Tibial artery (tissue), 4 donors: ENCODE results near the gene NUDT19.

Source experiments
- DNase-seq, 2 donors: peaks; one replicate each; pipeline ENCODE4 v3.0.0-alpha.2; 2019
- H3K27ac ChIP-seq, 2 donors: fragments of 200-600 bp; sonication (generic) in 1 of 2; 1 replicate in 1 of 2; 2 replicates in 1 of 2; pipeline ENCODE4 v1.5.1; 2018 to 2019; ENCODE audit warnings: mild to moderate bottlenecking in 1 of 2
- H3K27me3 ChIP-seq, 2 donors: fragments of 200-600 bp; sonication (generic) in 1 of 2; one replicate each; pipeline versions ENCODE4 v1.5.1 to v1.6.0; 2016 to 2019
- H3K36me3 ChIP-seq, 3 donors: fragments of 200-600 bp; sonication (generic) in 2 of 3; one replicate each; pipeline ENCODE4 v1.5.1; 2016 to 2019; ENCODE audit warnings: mild to moderate bottlenecking in 2 of 3
- H3K4me1 ChIP-seq, 4 donors: fragments of 200-600 bp; sonication (generic) in 2 of 4; 1 replicate in 3 of 4; 2 replicates in 1 of 4; pipeline ENCODE4 v1.5.1; 2016 to 2019
- H3K4me3 ChIP-seq, 2 donors: fragments of 200-600 bp; sonication (generic) in 1 of 2; 1 replicate in 1 of 2; 2 replicates in 1 of 2; pipeline ENCODE4 v1.5.1; 2018 to 2019; ENCODE audit warnings: mild to moderate bottlenecking in 2 of 2
- H3K9me3 ChIP-seq, 3 donors: fragments of 200-600 bp; sonication (generic) in 1 of 3; one replicate each; pipeline ENCODE4 v1.5.1; 2016 to 2019
- intact Hi-C: fragments of 100-400 bp; cut with DNase I; formaldehyde crosslinking; loops from one replicate; pipeline ENCODE4 v1.15.0; 2023; ENCODE audit warnings: low total_unique reads
- TF ChIP-seq, protein P1 (sequence below), 2 experiments: fragments of 200-600 bp in 1 of 2; fragments of 450-650 bp in 1 of 2; IDR thresholded peaks; one replicate each; pipeline ENCODE4 v1.5.1; 2017 to 2019; ENCODE audit warnings: antibody characterized with exemption in 2 of 2, mild to moderate bottlenecking in 1 of 2, moderate library complexity in 1 of 2

The NUDT19 gene

DNA sequence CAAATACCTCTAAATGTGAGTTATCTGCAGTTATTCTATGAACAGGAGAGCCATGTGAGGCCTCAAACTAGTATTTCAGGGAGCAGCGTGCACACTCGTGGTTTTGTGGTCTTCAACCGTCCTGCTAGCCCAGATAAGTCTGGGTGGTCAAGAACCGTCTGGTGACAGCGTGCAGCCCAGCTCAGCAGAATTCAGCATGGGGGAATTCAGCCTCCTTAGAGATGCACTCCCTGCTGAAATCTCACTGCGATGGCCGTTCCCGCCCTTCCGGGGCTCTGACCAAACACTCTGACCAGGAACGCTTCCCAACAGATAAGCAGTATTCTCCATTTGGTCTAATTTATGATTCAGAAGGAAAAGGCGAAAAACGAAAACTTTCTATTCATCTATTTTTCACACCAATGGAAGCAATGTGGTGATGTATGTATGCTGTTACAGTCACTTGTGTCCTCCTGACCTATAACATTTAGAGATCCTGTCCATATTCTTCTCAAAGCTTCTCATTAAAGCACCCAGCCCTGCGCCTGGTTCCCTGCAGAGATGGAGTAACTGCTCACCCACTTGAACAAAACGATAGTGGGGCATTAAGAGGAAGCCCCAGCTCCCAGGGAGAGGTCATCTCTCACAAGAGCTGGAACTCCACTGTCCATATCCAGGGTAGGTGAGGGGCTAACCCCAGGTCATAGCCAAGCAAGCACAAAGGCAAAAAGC is 19.6 kb upstream of the NUDT19 start:
- peaks cover 0 to 2% (median under 1%) of the 10 kb centered on the region in 3 donors for H3K36me3 ChIP-seq
- DNase-seq = no peak
- H3K4me1 ChIP-seq = peaks cover 0 to 33% (median 25%) of the 10 kb centered on the region in 4 donors
- TF ChIP-seq, protein P1, sequence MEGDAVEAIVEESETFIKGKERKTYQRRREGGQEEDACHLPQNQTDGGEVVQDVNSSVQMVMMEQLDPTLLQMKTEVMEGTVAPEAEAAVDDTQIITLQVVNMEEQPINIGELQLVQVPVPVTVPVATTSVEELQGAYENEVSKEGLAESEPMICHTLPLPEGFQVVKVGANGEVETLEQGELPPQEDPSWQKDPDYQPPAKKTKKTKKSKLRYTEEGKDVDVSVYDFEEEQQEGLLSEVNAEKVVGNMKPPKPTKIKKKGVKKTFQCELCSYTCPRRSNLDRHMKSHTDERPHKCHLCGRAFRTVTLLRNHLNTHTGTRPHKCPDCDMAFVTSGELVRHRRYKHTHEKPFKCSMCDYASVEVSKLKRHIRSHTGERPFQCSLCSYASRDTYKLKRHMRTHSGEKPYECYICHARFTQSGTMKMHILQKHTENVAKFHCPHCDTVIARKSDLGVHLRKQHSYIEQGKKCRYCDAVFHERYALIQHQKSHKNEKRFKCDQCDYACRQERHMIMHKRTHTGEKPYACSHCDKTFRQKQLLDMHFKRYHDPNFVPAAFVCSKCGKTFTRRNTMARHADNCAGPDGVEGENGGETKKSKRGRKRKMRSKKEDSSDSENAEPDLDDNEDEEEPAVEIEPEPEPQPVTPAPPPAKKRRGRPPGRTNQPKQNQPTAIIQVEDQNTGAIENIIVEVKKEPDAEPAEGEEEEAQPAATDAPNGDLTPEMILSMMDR (IDR thresholded peaks at IDR 0.05) = no peak
- no peak overlapping the region for H3K4me3 ChIP-seq
- no peaks in the 10 kb centered on the region for H3K9me3 ChIP-seq
- intact Hi-C loops = loop anchor here (10.0 kb wide), 2 partner anchors 87 to 327 kb away; partner anchors contain the start of genes PDCD5 and ZNF507
- H3K27me3 ChIP-seq = peaks cover 0 to 17% of the 10 kb centered on the region in 2 donors
- no peak overlapping the region for H3K27ac ChIP-seq

- peaks cover 0 to 24% of the 10 kb centered on the region in 2 donors for H3K27me3 ChIP-seq
- H3K4me3 ChIP-seq = no peak overlapping the region
- H3K9me3 ChIP-seq = no peaks in the 10 kb centered on the region
- intact Hi-C loops = loop anchor here (10.0 kb wide), 2 partner anchors 88 to 328 kb away; partner anchors contain the start of genes PDCD5 and ZNF507
- no peak overlapping the region for H3K27ac ChIP-seq
- no peaks in the 10 kb centered on the region for H3K36me3 ChIP-seq
- peaks cover 0 to 33% (median 25%) of the 10 kb centered on the region in 4 donors for H3K4me1 ChIP-seq
- TF ChIP-seq, protein P1 (IDR thresholded peaks at IDR 0.05) = no peak
- DNase-seq = no peak
These were observed 18.8 kb upstream of the NUDT19 start for GRCh38 chr19:32672841-32673240.

DNA sequence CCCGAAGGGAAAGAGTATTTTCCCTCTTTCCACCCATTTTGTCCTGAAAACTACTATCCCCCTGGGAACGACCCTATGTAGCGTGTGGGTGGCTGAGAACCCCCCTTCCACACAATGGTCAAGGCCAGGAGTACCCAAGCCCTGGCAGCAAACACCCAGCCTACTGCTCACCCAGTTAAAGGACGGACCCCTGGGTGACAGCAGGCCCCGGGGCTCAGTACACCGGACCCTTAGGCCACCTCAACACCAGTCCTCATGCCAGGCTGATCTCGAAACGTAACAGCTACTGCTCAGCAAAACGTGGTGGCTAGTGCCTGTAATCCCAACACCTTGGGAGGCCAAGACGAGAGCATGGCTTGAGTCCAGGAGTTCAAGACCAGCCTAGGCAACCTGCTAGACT is 18.0 kb upstream of the NUDT19 start:
- intact Hi-C loops = loop anchor here (10.0 kb wide), 2 partner anchors 89 to 329 kb away; partner anchors contain the start of genes PDCD5 and ZNF507
- H3K4me1 ChIP-seq = peaks cover 0 to 33% (median 25%) of the 10 kb centered on the region in 4 donors
- H3K27ac ChIP-seq = no peak overlapping the region
- H3K36me3 ChIP-seq = no peaks in the 10 kb centered on the region
- H3K4me3 ChIP-seq = peak overlapping the region in 1 of 2 donors; percentile 81
- no peak for DNase-seq
- no peaks in the 10 kb centered on the region for H3K9me3 ChIP-seq
- H3K27me3 ChIP-seq = peaks cover 0 to 28% of the 10 kb centered on the region in 2 donors
- TF ChIP-seq, protein P1 (IDR thresholded peaks at IDR 0.05) = no peak

- DNase-seq = no peak
- Histone ChIP-seq H3K4me3 (peak overlapping the region; percentile 81 to 82), H3K36me3 (no peaks in the 10 kb centered on the region), H3K27me3 (peaks cover 0 to 28% of the 10 kb centered on the region in 2 donors), H3K9me3 (no peaks in the 10 kb centered on the region), H3K27ac (peak overlapping the region; percentile 79 to 80), H3K4me1 (peaks cover 0 to 33% (median 25%) of the 10 kb centered on the region in 4 donors)
- intact Hi-C loops = loop anchor here (2.0 to 10.0 kb wide), 3 partner anchors 90 to 330 kb away; partner anchors contain the start of genes DPY19L3, PDCD5 and ZNF507
- TF ChIP-seq, protein P1 (IDR thresholded peaks at IDR 0.05) = no peak
These were observed 17.3 kb upstream of the NUDT19 start for GRCh38 chr19:32674153-32674930.

GRCh38 chr19:32674931-32675719 is 16.5 kb upstream of the NUDT19 start, which contains the start of gene ANKRD27:
TSS of gene ANKRD27 (minus strand) at chr19:32675180. CDS start at chr19:32659015, 16,165 bp downstream.
- Histone ChIP-seq H3K27ac (peak within 1 kb of the TSS; percentile 79 to 80), H3K27me3 (peaks cover 0 to 31% of the 10 kb centered on the region in 2 donors), H3K36me3 (no peaks in the 10 kb centered on the region), H3K9me3 (no peaks in the 10 kb centered on the region), H3K4me3 (peak within 1 kb of the TSS; percentile 81 to 82), H3K4me1 (peaks cover 0 to 33% (median 25%) of the 10 kb centered on the region in 4 donors)
- TF ChIP-seq, protein P1 (IDR thresholded peaks at IDR 0.05) = no peak
- DNase-seq = peak; percentile 98 to 99
- intact Hi-C loops = loop anchor here (2.0 to 10.0 kb wide), 3 partner anchors 90 to 330 kb away; partner anchors contain the start of genes DPY19L3, PDCD5 and ZNF507
